GM23248 (cell line): Measurements from ENCODE around the gene ZNF200. TPM values are rescaled to one million over a fixed set of nuclear protein-coding genes. Genes with fewer than 3 reads are reported as not detected.

Experiments
- DNase-seq: peaks from one replicate; pipeline ENCODE4 v3.0.0-alpha.2; 2015
- H2AFZ ChIP-seq: fragments of 200-600 bp; sonication (generic); 2 replicates; pipeline ENCODE4 v1.6.1; 2016; ENCODE audit warnings: antibody characterized with exemption
- H3F3A ChIP-seq: fragments of 200-600 bp; sonication (generic); 2 replicates; pipeline ENCODE4 v1.6.1; 2016; ENCODE audit warnings: mild to moderate bottlenecking, antibody characterized with exemption, mixed run types; ENCODE audit not compliant: insufficient read depth
- H3K27ac ChIP-seq: fragments of 200-600 bp; sonication (generic); 2 replicates; pipeline ENCODE4 v1.5.1; 2016; ENCODE audit warnings: mild to moderate bottlenecking
- H3K27me3 ChIP-seq: fragments of 200-600 bp; sonication (generic); replicated peaks from 2 replicates; pipeline ENCODE4 v1.6.1; 2016; ENCODE audit warnings: mild to moderate bottlenecking; ENCODE audit not compliant: insufficient read depth
- H3K36me3 ChIP-seq: fragments of 200-600 bp; sonication (generic); 2 replicates; pipeline ENCODE4 v1.6.1; 2016; ENCODE audit warnings: low read depth, mild to moderate bottlenecking
- H3K4me1 ChIP-seq: fragments of 200-600 bp; sonication (generic); 2 replicates; pipeline ENCODE4 v1.6.1; 2016; ENCODE audit warnings: mild to moderate bottlenecking; ENCODE audit not compliant: insufficient read depth
- H3K4me2 ChIP-seq: fragments of 200-600 bp; sonication (generic); one replicate; pipeline ENCODE4 v1.6.1; 2016; ENCODE audit warnings: mild to moderate bottlenecking; ENCODE audit not compliant: unreplicated experiment
- H3K4me3 ChIP-seq: fragments of 200-600 bp; sonication (generic); 2 replicates; pipeline ENCODE4 v1.5.1; 2016; ENCODE audit warnings: mild to moderate bottlenecking
- H3K79me2 ChIP-seq: fragments of 200-600 bp; sonication (generic); 2 replicates; pipeline ENCODE4 v1.6.1; 2016; ENCODE audit warnings: mild to moderate bottlenecking; ENCODE audit not compliant: insufficient read depth
- H3K9ac ChIP-seq: fragments of 200-600 bp; sonication (generic); 2 replicates; pipeline ENCODE4 v1.6.1; 2016; ENCODE audit warnings: mild to moderate bottlenecking
- H3K9me2 ChIP-seq: fragments of 200-600 bp; sonication (generic); 2 replicates; pipeline ENCODE4 v1.6.1; 2016; ENCODE audit warnings: mixed run types, mild to moderate bottlenecking, moderate library complexity; ENCODE audit not compliant: insufficient read depth
- H3K9me3 ChIP-seq: fragments of 200-600 bp; sonication (generic); one replicate; pipeline ENCODE4 v1.6.1; 2017; ENCODE audit warnings: low read depth
- H4K20me1 ChIP-seq: fragments of 200-600 bp; sonication (generic); 2 replicates; pipeline ENCODE4 v1.6.0; 2016; ENCODE audit not compliant: insufficient read depth
- EZH2 ChIP-seq: fragments of 200-600 bp; sonication (generic); IDR thresholded peaks from 2 replicates; pipeline ENCODE4 v1.6.1; 2018; ENCODE audit warnings: antibody characterized with exemption, mild to moderate bottlenecking; ENCODE audit not compliant: insufficient read depth, poor library complexity, severe bottlenecking
- EZH2phosphoT487 ChIP-seq: fragments of 200-600 bp; sonication (generic); IDR thresholded peaks from 2 replicates; pipeline ENCODE4 v1.6.1; 2018; ENCODE audit warnings: antibody characterized with exemption, moderate library complexity, mild to moderate bottlenecking, low read depth; ENCODE audit not compliant: insufficient read depth
- WGBS, 2 experiments: methylation state at CpG; one replicate each; pipeline ENCODE4 v1.1.6; 2015 to 2017; ENCODE audit warnings: low lambda C conversion rate in 2 of 2, low coverage in 1 of 2; ENCODE audit errors: missing lambda C conversion rate in 2 of 2; 5-methylcytosine and 5-hydroxymethylcytosine counted together
- in situ Hi-C: fragments of 300-500 bp; cut with MboI; formaldehyde crosslinking; loops from 2 replicates; pipeline ENCODE4 v1.15.0; 2020
- polyA plus RNA-seq: library from polyadenylated mRNA; unstranded; fragments of >200 nt; fragmentation: Nextera tagmentation; extraction: Ambion mirVana; gene quantifications from 2 replicates; pipeline ENCODE4 v1.2.1, GENCODE V29; 2016
- total RNA-seq: library from RNA; depleted of rRNA; stranded (reverse); fragments of >200 nt; shearing (Covaris generic); gene quantifications from 2 replicates; pipeline ENCODE4 v1.2.3, GENCODE V29; 2014

The ZNF200 gene
- total and polyA plus RNA-seq, 2 experiments from 2014 or later = 7.8 to 10.3 TPM

- Histone ChIP-seq H3K79me2 (no peaks in the 10 kb centered on the region), H3K4me1 (no peaks in the 10 kb centered on the region), H2AFZ (no peak overlapping the region), H3K4me3 (no peak overlapping the region), H3K27me3 (no peaks in the 10 kb centered on the region), H3F3A (no peaks in the 10 kb centered on the region), H3K4me2 (no peak overlapping the region), H3K9ac (no peak overlapping the region), H4K20me1 (no peaks in the 10 kb centered on the region), H3K27ac (no peak overlapping the region), H3K9me2 (no peaks in the 10 kb centered on the region), H3K9me3 (no peaks in the 10 kb centered on the region), H3K36me3 (no peaks in the 10 kb centered on the region)
- WGBS, 2 experiments = 69% methylated on average over 11 of the region's 11 CpGs
- DNase-seq = no peak
- in situ Hi-C loops = no loop called here
- no peak for TF ChIP-seq EZH2phosphoT487
- TF ChIP-seq EZH2 = no peak
Observed at GRCh38 chr16:3242709-3243108, 7.8 kb upstream of the ZNF200 start.

GRCh38 chr16:3241761-3242160 is 6.8 kb upstream of the ZNF200 start:
- H3K36me3 ChIP-seq = no peaks in the 10 kb centered on the region
- no peaks in the 10 kb centered on the region for H3K4me1 ChIP-seq
- H3F3A ChIP-seq = no peaks in the 10 kb centered on the region
- TF ChIP-seq EZH2phosphoT487 = no peak
- no peak for TF ChIP-seq EZH2
- no peak overlapping the region for H2AFZ ChIP-seq
- no peak overlapping the region for H3K4me2 ChIP-seq
- WGBS, 2 experiments = 40% methylated on average over 5 of the region's 5 CpGs
- no peak overlapping the region for H3K27ac ChIP-seq
- H4K20me1 ChIP-seq = no peaks in the 10 kb centered on the region
- in situ Hi-C loops = no loop called here
- H3K4me3 ChIP-seq = no peak overlapping the region
- no peaks in the 10 kb centered on the region for H3K9me3 ChIP-seq
- no peak overlapping the region for H3K9ac ChIP-seq
- DNase-seq = no peak
- H3K79me2 ChIP-seq = no peaks in the 10 kb centered on the region
- H3K9me2 ChIP-seq = no peaks in the 10 kb centered on the region
- H3K27me3 ChIP-seq = no peaks in the 10 kb centered on the region

GRCh38 chr16:3235856-3236669 is 1.1 kb upstream of the ZNF200 start:
- no peaks in the 10 kb centered on the region for H3K9me3 ChIP-seq
- no peaks in the 10 kb centered on the region for H3K27me3 ChIP-seq
- H2AFZ ChIP-seq = no peak overlapping the region
- no peaks in the 10 kb centered on the region; the same call in 1 of the 2 replicates for H3F3A ChIP-seq
- in situ Hi-C loops = no loop called here
- H3K4me3 ChIP-seq = no peak overlapping the region
- WGBS, 2 experiments = 78 to 79% methylated on average over 28 to 29 of the region's 29 CpGs
- H3K27ac ChIP-seq = no peak overlapping the region
- peaks cover 10% of the 10 kb centered on the region; the same call in 1 of the 2 replicates for H3K4me1 ChIP-seq
- H3K36me3 ChIP-seq = peaks cover 10% of the 10 kb centered on the region
- no peak overlapping the region for H3K4me2 ChIP-seq
- no peaks in the 10 kb centered on the region for H4K20me1 ChIP-seq
- H3K9me2 ChIP-seq = peaks cover 6% of the 10 kb centered on the region; the same call in 1 of the 2 replicates
- TF ChIP-seq EZH2 (no peak), EZH2phosphoT487 (no peak)
- H3K9ac ChIP-seq = no peak overlapping the region
- peaks cover 34% of the 10 kb centered on the region for H3K79me2 ChIP-seq
- DNase-seq = peak; percentile 49

GRCh38 chr16:3234543-3234856 is 458 bp downstream of the ZNF200 start:
- H3K9ac ChIP-seq = peak overlapping the region; percentile 87
- H3K27ac ChIP-seq = peak overlapping the region; percentile 84
- peaks cover 22% of the 10 kb centered on the region for H3K36me3 ChIP-seq
- peaks cover 10% of the 10 kb centered on the region; the same call in 1 of the 2 replicates for H3K4me1 ChIP-seq
- no peaks in the 10 kb centered on the region for H3K27me3 ChIP-seq
- TF ChIP-seq EZH2phosphoT487 (no peak), EZH2 (no peak)
- H3K9me3 ChIP-seq = no peaks in the 10 kb centered on the region
- peaks cover 34% of the 10 kb centered on the region for H3K79me2 ChIP-seq
- peaks cover 6% of the 10 kb centered on the region; the same call in 1 of the 2 replicates for H3K9me2 ChIP-seq
- 4 to 9% methylated on average over 10 to 18 of the region's 18 CpGs for WGBS, 2 experiments
- H3K4me3 ChIP-seq = peak overlapping the region; percentile 97
- peak overlapping the region; percentile 97 for H3K4me2 ChIP-seq
- DNase-seq = no peak
- H2AFZ ChIP-seq = peak overlapping the region; percentile 87
- H3F3A ChIP-seq = no peaks in the 10 kb centered on the region; the same call in 1 of the 2 replicates
- in situ Hi-C loops = no loop called here
- H4K20me1 ChIP-seq = no peaks in the 10 kb centered on the region
